Measurements from ENCODE around the gene CISD1. TPM values are rescaled to one million over a fixed set of nuclear protein-coding genes. Genes with fewer than 3 reads are reported as not detected.

Gene CISD1
- total and polyA plus RNA-seq, 9 of the 15 experiments (the other 6 are each of a cell fraction or from before 2014, with no cell fraction given): 35.8 to 342 (median 118) TPM

DNA sequence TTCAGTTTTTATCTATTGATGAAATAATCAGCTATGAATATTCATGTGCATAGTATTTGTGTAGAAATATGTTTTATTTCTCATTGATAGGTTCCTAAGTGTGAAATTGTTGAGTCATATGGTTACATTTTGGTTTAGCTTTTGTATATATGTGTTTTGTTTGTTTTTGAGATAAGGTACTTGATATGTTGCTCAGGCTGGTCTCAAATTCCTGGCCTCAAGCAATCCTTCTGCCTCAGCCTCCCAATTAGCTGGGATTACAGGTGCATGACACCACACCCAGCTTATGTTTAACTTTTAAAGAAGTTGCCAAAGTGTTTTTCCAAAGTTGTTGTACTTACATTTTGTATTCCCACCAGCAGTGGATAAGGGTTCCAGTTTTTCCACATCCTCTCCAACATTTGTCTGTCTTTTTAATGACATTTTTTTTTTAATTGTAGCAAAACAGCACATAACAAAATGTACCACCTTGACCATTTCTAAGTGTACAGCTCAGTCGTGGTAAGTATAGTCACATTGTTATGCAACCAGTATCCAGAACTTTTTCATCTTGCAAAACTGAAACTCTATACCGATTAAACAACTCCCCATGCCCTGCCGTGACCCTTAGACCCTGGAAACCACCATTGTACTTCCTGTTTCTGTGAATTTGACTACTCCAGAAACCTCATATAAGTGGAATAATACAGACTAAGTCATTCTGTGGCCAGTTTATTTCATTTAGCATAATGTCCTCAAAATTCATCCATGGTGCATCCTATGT, 53.3 kb downstream of the CISD1 start:
- Histone ChIP-seq H3K27me3 (ENCODE audit: control insufficient read depth in 2 of 2, insufficient read depth in 2 of 2, low read length in 2 of 2) (no peaks in the 10 kb centered on the region), H3K36me3 (ENCODE audit: control insufficient read depth, insufficient read depth, low read length) (no peaks in the 10 kb centered on the region), H3K4me2 (ENCODE audit: insufficient read depth, low read length) (no peak overlapping the region), H3K9me1 (ENCODE audit: control insufficient read depth, insufficient read depth, low read length) (no peaks in the 10 kb centered on the region), H3K9me3 (replicated peaks; ENCODE audit: control insufficient read depth, insufficient read depth, low read depth, low read length) (no peaks in the 10 kb centered on the region), H3K27ac (ENCODE audit: extremely low read depth, low read depth, low read length) (peak overlapping the region; percentile 11; the same call in 1 of the 3 replicates), H3K9ac (ENCODE audit: insufficient read depth in 1 of 2, low read depth in 2 of 2, low read length in 2 of 2) (no peak overlapping the region), H3K79me2 (ENCODE audit: control insufficient read depth, insufficient read depth, low read length) (no peaks in the 10 kb centered on the region), H3K4me1 (replicated peaks in 1 of 2; ENCODE audit: control insufficient read depth in 2 of 2, insufficient read depth in 2 of 2, low read length in 2 of 2) (peaks cover 5 to 18% of the 10 kb centered on the region in 2 experiments; a peak in 4 of 5 replicates), H4K20me1 (replicated peaks; ENCODE audit: control insufficient read depth, insufficient read depth, low read length) (no peaks in the 10 kb centered on the region), H3K4me3 (no peak overlapping the region), H2AFZ (ENCODE audit: low read depth, low read length) (peak overlapping the region; percentile 78)
- ChIA-PET POLR2A (interaction anchor here (0.8 kb wide), 1 partner anchor 12 kb away, joined by 3 read pairs; no protein-coding TSS in a partner anchor), CTCF (ENCODE audit: low intra/inter-chr PET ratio) (no interaction called here)
- in situ Hi-C loops (cut with MboI) (no loop called here), intact Hi-C loops (cut with micrococcal nuclease) (loop anchor here (5.0 kb wide), 1 partner anchor 65 kb away; the partner anchor contains the start of gene TFAM)
- WGBS (ENCODE audit: insufficient coverage, low coverage, missing lambda C conversion rate): 5% methylated on average over 3 of the region's 3 CpGs
- BruUV-seq (replicated peaks): no TSS peak
- FAIRE-seq (no peak), DNase-seq (ENCODE audit: extremely low read depth in 1 of 4, low spot score in 3 of 4) (peak in 1 of 4 experiments; percentile 38), ATAC-seq (peak; percentile 26; the same call in 2 of the 3 replicates)
- TF ChIP-seq TRIM28 (IDR thresholded peaks at IDR 0.05) (no peak), GABPB1 (CRISPR knock-in tag; IDR thresholded peaks at IDR 0.05) (no peak), GATAD2B (IDR thresholded peaks at IDR 0.05; ENCODE audit: borderline replicate concordance) (no peak), ZNF764 (CRISPR knock-in tag; IDR thresholded peaks at IDR 0.05; ENCODE audit: low read depth) (no peak), MCM7 (IDR thresholded peaks at IDR 0.05) (no peak), IRF9 (tag; IDR thresholded peaks at IDR 0.05) (no peak), GTF2A2 (tag; IDR thresholded peaks at IDR 0.05) (no peak), MXD1 (CRISPR knock-in tag; IDR thresholded peaks at IDR 0.05; ENCODE audit: borderline replicate concordance, poor library complexity, severe bottlenecking) (no peak), NFYB (IDR thresholded peaks at IDR 0.05; ENCODE audit: extremely low read depth, insufficient read length) (no peak), ATF3 (IDR thresholded peaks at IDR 0.05) (no peak), ATF3 (CRISPR knock-in tag; conservative IDR thresholded peaks at IDR 0.05) (no peak), CBX5 (IDR thresholded peaks at IDR 0.05; ENCODE audit: borderline replicate concordance, low read depth) (no peak), PHB2 (IDR thresholded peaks at IDR 0.05; ENCODE audit: low read depth) (no peak), FOXA3 (CRISPR knock-in tag; conservative IDR thresholded peaks at IDR 0.05 in 1 of 2, IDR thresholded peaks at IDR 0.05 in 1 of 2) (no peak), ZNF79 (CRISPR knock-in tag; IDR thresholded peaks at IDR 0.05; ENCODE audit: low read depth) (no peak), CEBPG (CRISPR knock-in tag; IDR thresholded peaks at IDR 0.05) (no peak), CEBPG (tag; conservative IDR thresholded peaks at IDR 0.05 in 1 of 2, IDR thresholded peaks at IDR 0.05 in 1 of 2) (peak in 1 of 2 experiments; percentile 46; a peak in 1 of 4 replicates), ZNF583 (CRISPR knock-in tag; IDR thresholded peaks at IDR 0.05) (no peak)
- TF ChIP-seq, protein P1, sequence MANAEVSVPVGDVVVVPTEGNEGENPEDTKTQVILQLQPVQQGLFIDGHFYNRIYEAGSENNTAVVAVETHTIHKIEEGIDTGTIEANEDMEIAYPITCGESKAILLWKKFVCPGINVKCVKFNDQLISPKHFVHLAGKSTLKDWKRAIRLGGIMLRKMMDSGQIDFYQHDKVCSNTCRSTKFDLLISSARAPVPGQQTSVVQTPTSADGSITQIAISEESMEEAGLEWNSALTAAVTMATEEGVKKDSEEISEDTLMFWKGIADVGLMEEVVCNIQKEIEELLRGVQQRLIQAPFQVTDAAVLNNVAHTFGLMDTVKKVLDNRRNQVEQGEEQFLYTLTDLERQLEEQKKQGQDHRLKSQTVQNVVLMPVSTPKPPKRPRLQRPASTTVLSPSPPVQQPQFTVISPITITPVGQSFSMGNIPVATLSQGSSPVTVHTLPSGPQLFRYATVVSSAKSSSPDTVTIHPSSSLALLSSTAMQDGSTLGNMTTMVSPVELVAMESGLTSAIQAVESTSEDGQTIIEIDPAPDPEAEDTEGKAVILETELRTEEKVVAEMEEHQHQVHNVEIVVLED (CRISPR knock-in tag; IDR thresholded peaks at IDR 0.05): no peak
